ENCODE results near the gene SBNO2.
A peak's percentile ranks its signal among the peaks of the same experiment; 100 is the strongest.
"Not testable (repeated sequence)": the region's sequence is repeated elsewhere in the genome, so short reads cannot be mapped to it uniquely, and the experiment has no call there.

SBNO2 gene

DNA sequence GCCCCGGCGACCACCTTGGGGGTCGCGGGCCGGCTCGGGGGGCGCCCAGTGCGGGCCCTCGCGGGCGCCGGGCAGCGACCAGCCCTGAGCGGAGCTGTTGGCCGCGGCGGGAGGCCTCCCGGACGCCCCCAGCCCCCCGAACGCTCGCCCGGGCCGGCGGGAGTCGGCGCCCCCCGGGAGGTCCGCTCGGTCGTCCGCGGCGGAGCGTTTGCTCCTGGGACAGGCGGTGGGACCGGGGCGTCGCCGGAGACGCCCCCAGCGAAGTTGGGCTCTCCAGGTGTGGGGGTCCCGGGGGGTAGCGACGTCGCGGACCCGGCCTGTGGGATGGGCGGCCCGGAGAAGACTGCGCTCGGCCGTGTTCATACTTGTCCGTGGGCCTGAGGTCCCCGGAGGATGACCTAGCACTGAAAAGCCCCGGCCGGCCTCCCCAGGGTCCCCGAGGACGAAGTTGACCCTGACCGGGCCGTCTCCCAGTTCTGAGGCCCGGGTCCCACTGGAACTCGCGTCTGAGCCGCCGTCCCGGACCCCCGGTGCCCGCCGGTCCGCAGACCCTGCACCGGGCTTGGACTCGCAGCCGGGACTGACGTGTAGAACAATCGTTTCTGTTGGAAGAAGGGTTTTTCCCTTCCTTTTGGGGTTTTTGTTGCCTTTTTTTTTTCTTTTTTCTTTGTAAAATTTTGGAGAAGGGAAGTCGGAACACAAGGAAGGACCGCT is 32.2 kb upstream of the SBNO2 start:
- DNase-seq, result no peak

DNA sequence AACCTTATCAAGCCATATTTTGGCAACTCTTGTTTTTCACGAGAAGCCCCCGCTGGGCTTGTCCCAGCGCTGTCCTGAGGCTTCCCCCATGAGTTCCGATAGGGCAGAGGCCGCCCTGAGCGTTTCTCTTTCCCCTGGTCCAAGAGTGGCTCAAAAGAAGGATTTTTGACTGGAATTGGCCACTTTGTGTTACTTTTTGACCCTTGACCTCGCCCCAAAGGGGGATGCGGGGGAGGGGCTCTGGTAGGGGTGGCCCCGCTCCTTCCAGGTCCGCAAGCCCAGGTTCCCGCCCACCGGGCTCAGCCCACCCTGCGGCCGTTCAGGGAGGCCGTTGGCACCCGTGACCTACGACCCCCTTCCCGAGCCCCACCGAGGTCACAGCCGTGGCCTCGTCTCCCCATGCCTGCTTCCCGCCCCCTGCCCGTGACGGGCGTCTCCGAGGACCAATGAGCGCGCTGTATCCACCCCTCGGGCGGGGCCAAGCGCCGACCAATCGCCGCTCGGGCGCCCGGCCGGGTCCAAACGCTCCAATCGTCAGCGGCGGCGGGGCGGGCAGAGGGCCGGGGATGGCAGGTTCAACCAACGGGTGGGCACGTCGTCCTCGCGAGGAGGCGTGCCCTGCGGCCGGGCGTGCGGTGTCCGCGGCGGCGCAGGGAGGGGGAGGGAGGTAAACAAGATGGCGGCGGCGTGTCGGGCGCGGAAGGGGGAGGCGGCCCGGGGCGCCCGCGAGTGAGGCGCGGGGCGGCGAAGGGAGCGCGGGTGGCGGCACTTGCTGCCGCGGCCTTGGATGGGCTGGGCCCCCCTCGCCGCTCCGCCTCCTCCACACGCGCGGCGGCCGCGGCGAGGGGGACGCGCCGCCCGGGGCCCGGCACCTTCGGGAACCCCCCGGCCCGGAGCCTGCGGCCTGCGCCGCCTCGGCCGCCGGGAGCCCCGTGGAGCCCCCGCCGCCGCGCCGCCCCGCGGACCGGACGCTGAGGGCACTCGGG is 31.3 kb upstream of the SBNO2 start, which contains the start of gene STK11:
STK11 (plus strand) TSS at position 665 of the 986 bp plus-strand sequence. CDS start 1,136 bp downstream, outside the sequence.
- peak; percentile 90 for DNase-seq

DNA sequence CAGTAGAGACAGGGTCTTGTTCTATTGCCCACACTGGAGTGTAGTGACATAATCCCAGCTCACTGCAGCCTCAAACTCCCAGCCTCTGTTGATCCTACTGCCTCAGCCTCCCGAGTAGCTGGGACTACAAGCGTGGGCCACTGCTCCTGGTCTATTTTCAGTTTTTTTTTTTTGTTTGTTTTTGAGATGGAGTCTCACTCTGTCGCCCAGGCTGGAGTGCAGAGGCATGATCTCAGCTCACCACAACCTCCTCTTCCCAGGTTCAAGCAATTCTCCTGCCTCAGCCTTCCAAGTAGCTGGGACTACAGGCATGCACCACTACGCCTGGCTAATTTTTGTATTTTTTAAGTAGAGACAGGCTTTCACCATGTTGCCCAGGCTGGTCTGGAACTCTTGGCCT is 26.5 kb upstream of the SBNO2 start:
- DNase-seq, result not testable (repeated sequence)

DNA sequence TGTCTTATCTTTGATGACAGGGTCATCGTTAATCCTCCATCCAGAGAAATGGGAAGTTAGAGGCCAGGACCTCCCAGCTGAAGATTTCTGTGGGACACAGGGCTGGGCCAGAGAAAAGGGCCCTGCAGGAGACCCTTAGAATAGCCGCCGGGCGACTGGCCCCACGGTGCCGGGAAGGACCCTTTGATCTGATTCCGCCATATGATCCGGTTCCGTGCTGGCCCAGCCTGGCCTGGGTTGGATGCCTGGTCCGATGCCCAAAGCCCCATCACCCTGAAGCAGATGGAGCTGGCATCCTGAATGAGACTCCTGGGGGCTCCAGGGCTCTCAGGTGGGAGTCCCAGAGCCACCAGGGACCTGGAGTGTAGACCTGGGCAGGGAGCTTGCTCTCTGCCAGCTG is 25.5 kb upstream of the SBNO2 start:
- no peak for DNase-seq

DNA sequence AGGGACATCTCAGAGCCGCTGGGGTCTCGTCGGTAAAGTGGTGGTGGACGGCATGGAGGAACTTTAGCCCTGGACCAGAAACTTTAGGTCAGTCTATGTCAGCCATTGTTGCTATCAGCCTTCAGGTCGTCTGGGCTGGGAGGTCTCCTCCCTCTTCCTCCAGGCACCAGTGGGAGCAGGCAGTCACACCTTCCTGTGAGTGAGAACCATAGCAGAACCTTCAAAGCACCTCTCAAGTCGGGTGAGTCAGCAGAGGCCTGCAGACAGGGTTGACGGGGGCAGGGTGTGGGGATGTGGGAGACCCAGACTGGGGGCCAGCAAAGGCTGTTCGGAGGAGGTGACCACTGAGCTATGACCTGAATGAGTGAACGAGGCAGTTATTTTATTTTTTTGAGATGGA is 15.4 kb upstream of the SBNO2 start:
- no peak for DNase-seq

DNA sequence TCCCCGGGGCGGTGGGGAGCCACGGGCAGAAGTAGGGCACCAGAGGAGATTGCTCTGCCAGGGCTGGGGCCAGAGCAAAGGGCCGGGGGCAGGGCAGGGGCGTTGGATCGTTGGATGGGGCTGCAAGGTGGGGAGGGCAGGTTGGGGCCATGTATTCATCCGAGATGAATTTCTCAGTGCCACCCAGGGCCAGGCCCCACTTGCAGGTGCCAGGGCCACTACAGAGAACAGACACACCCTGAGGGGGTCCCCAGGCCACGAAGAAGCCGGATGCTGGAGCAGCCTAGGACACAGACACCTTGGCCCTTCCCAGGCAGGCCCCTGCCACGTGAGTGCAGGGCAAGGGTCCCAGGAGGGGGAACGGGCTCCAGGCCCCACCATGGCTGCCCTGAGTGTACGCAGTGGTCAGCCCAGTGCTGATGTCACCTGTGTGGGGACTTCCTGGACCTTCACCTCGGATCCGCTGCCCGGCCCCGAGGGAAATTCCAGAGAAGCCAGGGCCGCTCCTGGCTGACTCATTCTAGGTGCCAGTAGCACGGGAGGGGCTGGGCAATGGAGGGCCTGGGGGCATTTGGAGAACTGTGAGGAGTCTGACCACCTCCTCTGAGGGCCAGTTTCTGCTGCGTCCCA is 9.6 kb upstream of the SBNO2 start:
- no peak for DNase-seq

DNA sequence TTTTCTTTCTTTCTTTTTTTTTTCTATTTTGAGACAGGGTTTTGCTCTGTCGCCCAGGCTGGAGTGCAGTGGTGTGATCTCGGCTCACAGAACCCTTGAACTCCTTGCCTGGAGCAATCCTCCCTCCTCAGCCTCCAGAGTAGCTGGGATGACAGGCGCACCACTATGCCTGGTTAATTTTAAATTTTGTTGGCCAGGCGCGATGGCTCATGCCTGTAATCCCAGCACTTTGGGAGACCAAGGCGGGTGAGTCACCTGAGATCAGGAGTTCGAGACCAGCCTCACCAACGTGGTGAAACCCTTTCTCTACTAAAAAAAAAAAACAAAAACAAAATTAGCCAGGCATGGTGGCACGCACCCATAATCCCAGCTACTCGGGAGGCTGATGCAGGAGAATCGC is 8.7 kb upstream of the SBNO2 start:
- no peak for DNase-seq

DNA sequence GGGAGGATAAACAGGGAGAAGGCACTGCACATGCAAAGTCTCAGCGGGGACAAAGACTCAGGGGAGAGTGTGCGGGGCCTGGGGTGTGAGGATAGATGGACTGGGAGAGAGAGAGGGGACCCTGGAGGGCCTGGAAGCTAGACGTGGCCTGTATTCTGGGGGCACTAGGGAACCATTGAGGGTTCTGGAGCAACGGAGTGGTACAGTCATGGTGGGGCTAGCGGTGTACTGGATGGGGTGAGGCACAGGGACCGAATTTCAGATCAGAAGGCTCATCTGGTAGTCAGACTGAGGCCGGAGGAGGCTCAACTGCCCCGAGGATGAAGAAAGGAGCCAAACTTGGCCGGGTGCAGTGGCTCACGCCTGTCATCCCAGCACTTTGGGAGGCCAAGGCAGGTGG is 8.0 kb upstream of the SBNO2 start:
- DNase-seq, result no peak

DNA sequence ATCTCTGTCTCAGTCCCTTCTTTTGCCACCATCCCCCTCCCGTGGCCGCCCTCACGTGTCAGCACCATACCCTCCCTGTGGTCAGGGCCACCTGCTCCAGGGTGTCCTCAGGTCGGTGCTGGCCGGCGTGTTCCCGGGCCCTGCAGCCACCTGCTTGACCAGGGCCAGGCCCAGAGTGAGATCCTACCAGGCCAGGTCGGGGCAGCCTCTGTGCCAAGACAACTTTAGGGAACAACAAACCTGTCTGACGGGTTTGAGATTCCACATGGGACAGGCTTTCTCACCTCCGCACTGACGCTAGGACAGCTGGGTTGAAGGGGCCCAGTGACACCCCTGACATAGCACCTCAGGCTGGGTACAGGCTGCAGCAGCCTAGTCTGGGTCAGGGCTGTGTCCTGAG is 7.5 kb upstream of the SBNO2 start:
- DNase-seq, result no peak

DNA sequence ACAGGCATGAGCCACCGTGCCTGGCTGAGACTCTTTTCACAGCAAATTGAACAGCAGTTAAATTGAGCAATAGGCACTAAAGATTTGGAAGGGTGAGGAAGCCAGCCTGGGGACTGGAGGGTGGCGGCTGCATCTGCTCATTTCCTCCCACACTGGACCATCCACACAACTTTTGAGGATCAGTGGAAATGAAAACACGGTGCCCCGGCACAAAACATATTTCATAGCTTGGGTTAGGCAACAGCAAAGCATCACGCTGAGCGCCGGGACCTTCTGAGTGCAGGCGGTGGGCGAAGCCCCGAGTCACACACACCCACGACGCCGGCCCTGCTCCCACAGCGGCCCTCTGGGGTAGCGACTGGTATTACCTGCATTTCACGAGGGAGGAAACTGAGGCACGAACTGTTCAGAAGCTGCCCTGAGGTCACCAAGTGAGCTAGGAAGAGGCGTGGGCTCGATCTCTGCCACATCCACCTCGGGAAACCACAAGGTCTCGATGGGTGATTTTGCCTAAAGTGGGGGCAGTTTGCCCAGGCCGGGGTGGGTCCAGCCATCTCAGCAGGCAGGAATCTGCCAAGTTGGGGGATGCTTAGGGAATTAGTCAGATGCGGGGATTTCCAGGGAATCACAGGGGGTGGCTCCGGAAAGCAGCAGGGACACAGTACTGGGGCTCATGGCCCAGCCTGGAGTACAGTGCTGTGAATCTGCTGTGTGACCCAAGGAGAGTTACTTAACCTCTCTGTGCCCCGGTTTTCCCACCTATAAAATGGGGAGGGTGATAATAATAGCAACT is 3.5 kb upstream of the SBNO2 start:
- no peak for DNase-seq

DNA sequence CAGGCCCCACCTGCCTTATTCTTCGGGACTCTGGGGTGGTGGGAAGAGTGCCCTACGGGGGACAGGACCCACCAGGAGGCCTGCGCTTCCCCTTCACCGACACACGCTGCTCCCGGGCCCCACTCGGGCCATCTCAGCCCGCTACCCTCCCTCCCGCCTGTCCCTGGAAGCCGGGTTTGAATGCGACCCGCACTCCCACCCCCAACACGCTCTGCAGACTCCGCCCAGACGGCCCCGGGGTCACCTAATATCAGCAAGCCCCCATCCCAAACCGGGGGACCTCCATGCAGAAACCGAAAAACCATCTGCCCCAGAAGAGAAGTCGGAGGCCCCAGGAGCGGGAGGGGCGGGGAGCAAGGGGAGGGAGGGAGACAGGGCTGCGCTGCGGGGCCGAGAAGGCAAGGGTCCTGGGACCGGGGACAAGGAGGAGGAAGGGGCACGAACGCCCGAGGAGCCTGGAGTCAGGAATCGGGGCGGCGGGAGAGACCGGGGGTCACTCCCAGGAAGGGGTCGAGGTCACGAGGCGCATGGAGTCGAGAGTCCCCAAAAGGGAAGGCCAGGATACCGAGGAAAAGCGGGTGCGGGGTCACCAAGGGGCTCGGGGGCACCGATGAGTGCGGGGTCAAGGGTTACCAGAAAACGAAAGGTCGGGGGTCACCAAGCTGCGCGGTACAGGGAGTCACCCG is 766 bp downstream of the SBNO2 start:
- DNase-seq, result no peak

DNA sequence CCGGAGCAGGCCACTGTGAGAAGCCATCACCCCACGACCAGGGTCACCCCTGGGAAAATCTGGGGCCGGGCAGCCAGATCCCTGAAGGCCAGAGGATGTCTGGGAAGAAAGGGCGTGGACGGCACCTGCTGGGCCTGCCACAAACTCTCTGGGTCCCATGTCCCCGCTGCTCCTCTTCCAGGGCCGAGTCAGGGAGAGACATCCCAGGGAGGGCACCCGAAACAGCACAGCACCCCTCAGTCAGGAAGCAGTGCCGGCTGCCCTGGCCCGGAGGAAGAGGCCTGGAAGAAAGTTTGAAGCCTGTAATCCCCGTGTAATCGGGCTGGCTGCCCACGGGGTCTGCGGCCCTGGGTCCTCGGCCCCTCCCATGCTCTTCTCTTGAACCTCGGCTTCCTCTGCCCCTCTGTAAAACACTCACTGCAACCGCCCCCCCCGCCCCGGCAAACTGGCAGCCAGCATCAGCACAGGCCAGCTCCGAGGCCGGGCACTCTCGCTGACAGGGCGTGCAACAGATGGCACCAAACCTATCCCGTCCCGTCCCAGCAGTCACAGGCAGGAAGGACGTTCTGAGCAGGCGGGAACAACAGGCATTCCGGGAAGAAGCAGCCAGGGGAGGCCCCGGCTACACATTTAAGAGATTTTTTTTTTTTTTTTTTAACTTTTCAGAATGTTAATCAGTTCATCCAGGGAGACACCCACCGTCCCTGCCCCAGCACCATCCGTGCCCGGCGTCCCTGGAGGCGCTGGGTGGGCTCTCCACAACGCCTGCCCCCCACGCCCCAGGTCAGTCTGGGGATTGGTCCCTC is 1.5 kb downstream of the SBNO2 start:
- DNase-seq, result no peak

DNA sequence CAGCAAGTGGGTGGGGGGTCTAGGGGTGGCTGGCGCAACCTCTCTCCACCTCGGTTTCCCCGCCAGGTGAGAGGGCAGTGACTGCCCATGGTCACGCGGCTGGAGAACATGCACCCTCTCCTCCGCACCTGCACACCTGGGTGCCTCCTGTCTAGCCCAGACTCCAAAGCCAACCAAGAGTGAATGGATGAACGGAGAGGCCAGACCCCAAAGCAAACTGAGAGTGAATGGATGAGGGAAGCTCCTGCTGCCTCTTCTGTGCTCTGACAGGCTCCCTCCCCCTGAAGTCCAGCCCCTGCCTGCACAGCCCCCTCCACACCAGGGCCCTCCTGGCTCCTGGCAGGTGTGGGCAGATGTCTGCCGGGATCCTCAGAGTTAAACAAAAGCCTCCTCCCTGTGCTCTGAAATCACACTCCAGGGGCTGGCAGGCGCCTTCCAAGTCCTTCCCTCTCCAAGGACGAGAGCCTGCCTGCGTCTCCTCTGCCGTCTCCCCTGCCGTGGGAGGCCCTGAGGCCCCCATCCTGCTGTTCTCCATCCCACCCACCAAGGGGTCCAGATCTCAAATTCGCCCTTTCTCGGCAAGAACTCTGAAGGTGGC is 2.2 kb downstream of the SBNO2 start:
- DNase-seq, result no peak

DNA sequence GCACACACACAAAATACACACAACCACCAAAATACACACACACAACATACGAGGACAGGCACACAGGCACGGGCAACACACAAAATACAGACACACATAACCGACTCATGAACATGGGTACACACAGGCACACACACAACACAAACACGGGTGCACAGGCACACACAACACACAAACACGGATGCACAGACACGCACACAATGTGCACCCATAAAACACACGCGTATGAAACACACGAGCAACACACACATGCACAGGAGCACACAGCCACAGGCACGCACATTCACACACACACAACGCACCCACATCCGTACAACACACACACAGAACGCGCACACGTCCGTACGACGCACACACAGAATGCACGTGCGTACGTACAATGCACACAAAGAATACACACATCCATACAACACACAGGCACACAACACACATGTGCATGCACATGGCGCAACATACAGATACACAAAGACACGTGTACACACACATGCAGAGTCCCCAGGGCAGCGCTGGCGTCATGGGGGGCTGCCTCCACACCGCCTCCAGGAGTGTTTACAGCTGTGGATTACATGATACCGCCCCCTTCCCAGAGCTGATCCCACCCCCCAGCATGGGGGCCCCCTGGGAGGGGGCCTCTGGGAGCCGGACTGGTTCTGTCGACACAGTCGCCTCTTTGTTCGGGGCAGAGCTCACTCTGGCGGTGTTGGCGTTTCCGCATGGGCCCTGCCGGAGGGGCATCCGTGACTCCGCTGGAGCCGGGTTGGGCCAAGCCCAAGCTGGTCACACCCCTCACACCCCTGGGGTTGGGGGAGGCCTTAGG is 2.9 kb downstream of the SBNO2 start:
- DNase-seq, result no peak

DNA sequence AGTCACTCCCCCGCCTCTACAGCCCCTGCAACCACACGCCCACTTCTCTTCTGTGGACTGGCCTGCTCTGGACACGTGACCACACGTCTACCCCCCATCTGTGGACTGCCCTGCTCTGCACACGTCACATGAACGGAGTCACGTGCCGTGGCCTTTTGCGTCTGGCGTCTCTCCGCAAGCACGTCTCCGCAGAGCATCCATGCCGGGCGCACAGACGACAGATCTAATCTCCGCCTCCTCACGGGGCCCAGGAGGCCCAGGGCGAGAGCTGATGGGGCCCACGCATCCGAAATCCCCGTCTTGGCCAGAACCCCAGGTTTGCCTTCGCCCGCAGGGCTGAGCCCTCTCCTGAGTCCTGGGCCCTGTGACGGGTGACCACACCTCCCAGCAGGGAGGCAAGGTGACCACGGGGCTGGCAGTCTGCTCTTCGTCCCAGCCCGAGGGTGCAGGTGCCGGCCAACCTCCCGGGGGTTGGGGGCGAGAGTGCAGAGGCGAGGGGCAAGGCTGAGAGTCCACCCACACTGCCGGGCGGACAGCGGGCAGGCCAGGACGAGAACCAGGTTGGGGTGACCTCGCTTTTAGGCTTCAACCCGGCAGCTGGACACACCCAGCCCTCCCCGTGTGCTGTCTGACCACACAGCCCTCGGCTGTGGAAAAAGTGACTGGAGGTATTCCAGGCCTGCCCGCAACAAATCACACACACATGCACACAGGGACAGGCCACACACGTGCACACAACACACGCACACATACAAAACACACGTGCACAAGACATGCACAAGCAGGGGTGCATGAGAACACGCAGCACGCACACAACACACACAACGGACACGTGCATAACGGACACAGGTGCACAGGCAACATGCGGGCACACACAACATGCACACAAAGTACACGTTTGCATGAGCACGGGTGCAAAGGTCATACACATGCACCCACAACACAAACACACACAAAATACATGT is 3.9 kb downstream of the SBNO2 start:
- no peak for DNase-seq

DNA sequence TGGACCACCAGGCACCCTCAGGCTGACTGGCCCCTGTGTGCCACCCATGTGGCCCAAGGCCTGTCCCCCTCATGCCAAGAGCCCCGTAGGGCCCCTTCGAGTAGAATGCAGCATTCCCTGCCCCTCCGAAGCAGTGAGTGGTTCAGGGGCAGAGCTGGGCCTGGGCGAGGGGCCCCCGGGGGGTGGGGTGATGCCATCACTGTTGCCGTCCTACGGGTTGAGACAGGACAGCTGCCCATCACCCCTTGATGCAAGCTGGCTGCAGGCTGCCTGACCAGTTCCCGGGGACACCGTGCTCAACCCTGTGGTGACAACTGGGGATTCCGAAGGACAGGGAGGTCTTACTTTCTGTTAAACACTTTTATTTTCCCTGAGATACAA is 4.7 kb downstream of the SBNO2 start:
- DNase-seq, result no peak

DNA sequence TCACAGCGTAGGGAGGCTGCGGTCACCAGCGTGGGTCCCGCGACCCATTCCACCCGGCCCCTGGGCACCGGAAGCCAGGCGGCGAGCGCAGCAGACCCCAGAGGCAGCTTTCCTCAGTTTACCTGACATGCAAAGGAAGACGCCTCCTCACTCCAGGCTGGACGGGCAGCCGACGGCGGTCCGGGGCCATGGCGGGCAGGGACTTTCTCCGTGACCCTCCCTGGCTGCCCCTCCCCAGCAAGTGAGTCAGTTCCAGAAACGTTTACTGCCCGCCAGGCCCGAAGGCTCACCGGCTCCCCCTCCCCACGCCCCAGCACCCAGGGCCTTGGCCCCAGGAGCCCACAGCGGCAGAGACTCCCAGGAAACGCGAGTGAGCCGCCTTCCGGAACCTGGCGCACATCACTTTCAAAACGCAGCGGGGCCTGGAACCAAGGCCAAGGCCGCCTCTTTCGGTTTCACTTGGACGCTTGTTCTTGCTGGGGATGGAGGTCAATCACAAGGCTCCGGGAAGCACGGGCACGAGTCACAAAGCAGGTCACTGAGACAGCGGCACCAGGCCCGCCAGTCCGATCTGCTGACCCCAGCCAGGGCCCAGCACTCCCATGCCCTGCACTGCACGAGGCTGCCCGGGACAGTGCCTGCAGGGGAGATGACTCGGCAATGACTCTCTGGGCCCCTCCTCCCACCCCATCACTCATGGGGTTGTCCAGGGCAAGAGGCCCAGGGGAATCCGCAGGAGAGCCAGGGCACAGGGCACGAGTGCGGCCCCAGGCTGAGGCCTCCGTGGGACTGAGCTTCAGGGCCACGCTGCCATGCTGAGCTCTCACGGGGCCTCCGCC is 5.3 kb downstream of the SBNO2 start:
- no peak for DNase-seq
